Right lung (tissue), 5 donors: ENCODE results near the gene DSCAM. TPM values are rescaled to one million over a fixed set of nuclear protein-coding genes. Genes with fewer than 3 reads are reported as not detected.

Experiments
- DNase-seq, 2 donors: peaks; one replicate each; pipeline ENCODE4 v3.0.0-alpha.2; 2013
- polyA plus RNA-seq, 5 donors: library from polyadenylated mRNA; unstranded; fragments of 120-200 nt; gene quantifications; one replicate each; pipeline versions ENCODE4 v1.2.1 to v1.2.3, GENCODE V29; 2013; ENCODE audit warnings: inconsistent platforms in 1 of 5, low replicate concordance in 1 of 5; ENCODE audit not compliant: insufficient read length in 5 of 5, insufficient read depth in 1 of 5

Gene DSCAM
- polyA plus RNA-seq, 5 donors = 0.03 to 0.23 (median 0.10) TPM

DNA sequence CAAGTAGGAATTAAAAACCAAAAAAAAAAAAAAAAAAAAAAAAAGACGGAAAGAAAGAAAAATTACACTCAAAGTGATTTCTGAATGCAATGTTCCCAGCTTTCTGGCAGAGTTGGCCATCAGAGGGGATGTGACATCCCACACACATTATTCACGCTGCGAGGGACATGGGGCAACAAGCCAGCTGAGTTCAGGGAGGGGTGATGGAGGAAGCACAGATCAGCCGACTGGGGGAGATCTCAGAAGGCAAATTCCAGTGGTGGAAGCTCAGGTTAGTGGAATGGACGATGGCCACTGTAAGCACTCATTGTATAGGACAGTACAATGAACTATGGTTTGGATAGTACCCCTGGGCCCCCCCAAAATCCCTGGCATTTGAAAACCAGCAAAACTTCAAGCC lies 667.8 kb downstream of the DSCAM start:
- no peak for DNase-seq

GRCh38 chr21:40178726-40179125 lies 668.2 kb downstream of the DSCAM start:
- no peak for DNase-seq

GRCh38 chr21:40177979-40178378 lies 669.0 kb downstream of the DSCAM start:
- DNase-seq = no peak

- no peak for DNase-seq
These were observed 670.2 kb downstream of the DSCAM start for GRCh38 chr21:40176724-40177123.

DNA sequence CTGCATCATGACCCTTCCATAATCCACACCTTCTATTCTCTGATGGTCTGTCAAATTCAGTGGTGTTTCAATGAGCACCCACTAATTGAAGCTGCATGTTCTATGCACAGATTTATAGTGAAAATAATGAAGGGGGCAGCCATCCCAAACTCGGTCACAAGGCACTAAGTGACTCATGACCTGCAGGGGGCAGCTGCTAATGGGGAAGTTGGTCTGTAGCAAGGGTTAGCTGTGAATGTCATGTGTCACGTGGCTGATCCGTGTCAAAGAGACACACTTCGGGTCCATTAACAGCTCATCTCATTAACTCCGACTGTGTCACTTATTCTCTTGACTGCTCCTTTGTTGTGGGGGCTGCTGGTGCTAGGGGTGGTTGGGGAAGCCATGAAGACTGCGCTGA lies 673.1 kb downstream of the DSCAM start:
- DNase-seq = no peak

GRCh38 chr21:40169971-40170370 lies 677.0 kb downstream of the DSCAM start:
- DNase-seq = no peak

GRCh38 chr21:40166291-40166843 lies 680.6 kb downstream of the DSCAM start:
- peak in 1 of 2 donors; percentile 28 for DNase-seq

GRCh38 chr21:40165773-40166070 lies 681.2 kb downstream of the DSCAM start:
- no peak for DNase-seq

DNA sequence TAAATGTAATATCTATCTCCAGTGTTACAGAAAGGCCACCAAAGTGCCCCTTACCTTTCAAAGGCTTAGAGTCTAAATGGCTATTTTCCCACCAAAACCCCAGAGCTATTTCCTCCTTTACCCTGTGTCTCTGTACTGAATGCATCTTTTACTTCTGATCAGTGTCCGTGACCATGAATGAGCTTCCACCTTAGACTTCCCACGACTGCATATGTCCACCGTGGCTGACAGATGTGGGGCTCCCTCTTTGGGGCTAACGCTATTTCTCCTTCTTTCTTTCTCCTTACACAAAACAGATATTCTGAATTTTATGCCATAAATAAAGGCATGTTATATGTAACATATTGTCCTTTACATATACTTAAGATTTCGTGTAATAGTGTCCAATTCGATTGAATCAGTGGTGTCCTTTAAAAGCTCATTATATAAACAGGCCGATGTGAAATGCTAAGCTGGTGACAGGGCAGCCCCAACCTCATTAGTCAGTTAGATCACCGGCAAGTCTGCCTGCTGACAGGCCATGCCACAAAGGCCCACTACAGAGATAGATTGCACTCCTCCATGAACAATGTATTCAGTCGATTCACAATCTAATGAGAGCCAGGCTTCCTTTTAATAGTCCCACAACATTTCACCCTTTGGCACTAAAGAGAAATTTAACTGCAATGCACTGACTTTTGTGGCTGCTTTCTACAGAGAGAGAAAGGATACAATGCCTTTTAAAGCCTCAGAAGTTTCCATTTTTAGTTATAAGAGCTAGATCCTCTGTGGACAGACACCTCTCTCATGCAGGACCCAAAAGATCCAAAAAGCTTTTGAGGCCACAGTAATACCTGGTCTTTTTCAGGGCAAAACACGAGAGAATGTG lies 681.8 kb downstream of the DSCAM start:
- no peak for DNase-seq

DNA sequence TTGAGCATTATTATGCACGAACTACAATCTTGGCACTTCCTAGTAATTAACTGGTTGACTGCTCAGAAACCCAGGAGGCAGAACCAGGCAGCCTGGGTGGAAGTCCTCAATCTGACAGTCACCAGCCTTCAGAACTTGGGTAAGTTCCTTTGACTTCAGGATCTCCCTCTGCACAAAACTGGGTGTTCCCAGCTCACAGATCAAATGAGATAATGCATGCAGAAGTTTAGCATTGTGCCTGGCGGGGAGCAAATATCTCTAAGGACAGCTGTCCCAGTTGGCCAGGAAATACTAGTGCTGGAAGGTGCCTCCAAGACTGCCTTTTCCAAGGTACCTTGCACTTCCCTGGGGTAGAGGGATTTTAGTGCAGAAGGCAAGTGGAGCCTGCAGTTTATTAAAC lies 684.9 kb downstream of the DSCAM start:
- DNase-seq = no peak

DNA sequence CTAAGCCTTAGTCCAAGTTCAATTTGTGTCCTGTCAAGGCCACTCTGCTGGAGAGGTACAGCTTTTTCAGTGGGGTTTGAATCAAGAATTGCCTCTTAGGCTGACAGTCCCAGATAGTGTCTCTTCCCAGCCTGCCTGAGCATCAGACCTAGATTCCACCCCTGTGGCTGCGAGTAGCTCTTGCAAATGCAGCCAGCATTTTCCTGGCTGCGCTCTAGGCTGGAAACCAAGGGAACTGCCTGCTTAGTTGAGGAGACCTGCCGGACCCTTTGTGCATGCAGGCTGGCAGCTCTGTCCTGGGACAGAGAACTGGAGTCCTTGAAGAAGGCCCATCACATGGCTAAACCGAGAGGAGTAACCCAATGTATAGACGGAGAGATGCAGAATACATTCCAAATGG lies 686.0 kb downstream of the DSCAM start:
- no peak for DNase-seq

DNA sequence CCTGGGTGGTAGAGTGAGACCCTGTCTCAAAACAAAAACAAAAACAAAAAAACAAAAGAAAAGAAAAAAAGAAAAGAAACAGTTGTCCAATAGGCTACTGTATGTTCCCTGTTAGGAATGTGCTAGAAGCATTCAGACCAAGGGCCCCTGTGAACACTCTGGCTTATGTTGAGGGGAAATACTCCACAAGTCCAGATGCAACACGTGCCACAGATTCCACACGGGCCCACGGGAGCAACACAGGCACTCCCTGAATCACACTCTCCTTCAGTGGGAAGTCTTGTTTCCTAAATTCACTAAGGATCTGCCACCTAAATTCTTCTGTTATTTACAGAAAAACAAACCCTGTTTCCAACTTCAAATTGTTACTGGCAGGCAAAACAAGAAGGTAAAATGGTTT lies 688.6 kb downstream of the DSCAM start:
- DNase-seq = no peak

GRCh38 chr21:40155563-40155962 lies 691.4 kb downstream of the DSCAM start:
- DNase-seq = no peak

- DNase-seq = no peak
These were observed 693.6 kb downstream of the DSCAM start for GRCh38 chr21:40153351-40153750.

DNA sequence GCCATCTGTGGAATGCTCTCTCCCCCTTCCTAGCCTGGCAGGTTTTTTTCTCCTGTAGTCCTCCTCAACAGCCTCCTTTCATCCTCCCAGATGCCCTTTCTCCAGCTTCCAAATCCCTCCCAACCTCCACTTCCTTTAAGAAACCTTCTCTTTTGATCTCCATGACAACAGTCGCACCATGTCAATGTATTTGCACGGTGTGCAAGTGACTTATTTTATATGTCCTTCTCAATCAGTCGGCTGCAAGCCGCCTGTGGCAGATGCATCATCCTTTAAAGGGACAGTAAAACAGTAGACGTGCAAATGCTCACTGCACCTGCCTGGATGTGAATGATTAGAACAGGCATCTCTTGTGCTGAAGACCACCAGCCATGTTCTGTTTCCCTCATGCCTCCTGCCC lies 694.5 kb downstream of the DSCAM start:
- no peak for DNase-seq

GRCh38 chr21:40151611-40152010 lies 695.3 kb downstream of the DSCAM start:
- DNase-seq = no peak

GRCh38 chr21:40146216-40146837 lies 700.6 kb downstream of the DSCAM start:
- DNase-seq = no peak

DNA sequence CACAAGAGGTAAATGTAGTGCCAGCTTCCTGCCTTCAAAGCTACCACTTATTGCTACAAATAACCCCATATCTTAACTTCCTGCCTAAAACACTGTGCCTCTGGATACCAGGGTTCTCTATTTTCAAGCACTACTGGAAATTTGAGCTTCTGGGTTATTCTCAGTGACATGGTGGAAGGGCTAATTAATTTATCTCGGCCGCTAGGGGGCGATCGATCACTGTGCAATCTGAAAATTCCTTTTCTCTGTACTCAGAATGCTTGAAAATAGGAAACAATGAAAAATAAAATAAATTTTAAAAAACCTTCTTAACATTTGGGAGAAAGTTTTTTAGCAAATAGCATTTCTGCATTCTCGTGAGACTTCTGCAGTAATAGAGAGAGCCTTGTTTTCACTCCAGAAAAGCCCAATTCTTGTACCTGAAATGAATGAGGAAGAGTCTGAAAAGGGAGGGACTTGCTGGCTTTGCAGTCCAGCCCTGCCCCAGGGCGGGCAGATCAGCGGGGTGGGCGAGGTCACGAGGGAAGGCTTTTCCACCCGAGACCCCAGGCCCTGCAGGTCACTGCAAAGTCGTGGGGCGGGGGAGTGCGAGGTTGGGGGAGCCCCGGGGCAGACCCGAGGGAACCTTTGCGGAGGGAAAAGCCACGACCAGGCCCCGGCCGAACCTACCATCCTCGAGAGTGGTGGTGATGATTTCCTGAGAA lies 703.0 kb downstream of the DSCAM start:
- DNase-seq = peak; percentile 44 to 55

GRCh38 chr21:40141621-40142020 lies 705.3 kb downstream of the DSCAM start:
- DNase-seq = no peak

- no peak for DNase-seq
These were observed 706.3 kb downstream of the DSCAM start for GRCh38 chr21:40140675-40141074.

DNA sequence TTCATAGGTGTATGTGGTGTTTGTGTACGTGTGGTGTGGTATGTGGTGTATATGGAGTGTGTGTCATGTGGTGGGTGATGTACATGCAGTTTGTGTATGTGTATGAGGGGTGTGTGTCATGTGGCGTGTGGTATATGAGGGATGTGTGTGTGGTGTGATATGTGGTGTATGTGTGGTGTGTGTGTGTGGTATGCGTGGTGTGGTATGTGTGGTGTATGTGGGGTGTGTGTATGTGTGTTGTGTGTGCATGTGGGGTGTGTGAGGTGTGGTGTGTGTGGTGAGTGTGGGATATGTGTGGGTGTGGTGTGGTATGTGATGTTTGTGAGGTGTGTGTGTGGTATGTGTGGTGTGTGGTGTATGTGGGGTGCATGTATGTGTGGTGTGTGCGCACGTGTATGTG lies 707.3 kb downstream of the DSCAM start:
- DNase-seq = no peak

DNA sequence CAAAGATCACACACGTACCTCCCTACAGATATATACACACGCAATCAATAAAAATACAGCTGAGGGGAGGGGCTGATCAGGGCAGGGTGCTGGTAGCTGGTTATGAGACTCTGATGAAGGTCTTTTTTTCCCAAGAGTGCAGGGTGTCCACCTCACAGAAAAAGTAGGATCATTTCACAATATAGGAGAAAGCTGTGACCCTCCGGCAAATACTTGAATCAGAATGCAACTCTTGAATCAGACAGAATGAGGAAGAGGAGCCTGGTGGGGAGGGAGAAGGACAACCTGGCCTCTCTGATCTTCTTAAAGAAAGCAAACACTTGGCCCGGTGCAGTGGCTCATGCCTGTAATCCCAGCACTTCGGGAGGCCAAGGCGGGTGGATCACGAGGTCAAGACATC lies 710.4 kb downstream of the DSCAM start:
- no peak for DNase-seq
